ENCODE results near the gene MBOAT2.

Gene MBOAT2

DNA sequence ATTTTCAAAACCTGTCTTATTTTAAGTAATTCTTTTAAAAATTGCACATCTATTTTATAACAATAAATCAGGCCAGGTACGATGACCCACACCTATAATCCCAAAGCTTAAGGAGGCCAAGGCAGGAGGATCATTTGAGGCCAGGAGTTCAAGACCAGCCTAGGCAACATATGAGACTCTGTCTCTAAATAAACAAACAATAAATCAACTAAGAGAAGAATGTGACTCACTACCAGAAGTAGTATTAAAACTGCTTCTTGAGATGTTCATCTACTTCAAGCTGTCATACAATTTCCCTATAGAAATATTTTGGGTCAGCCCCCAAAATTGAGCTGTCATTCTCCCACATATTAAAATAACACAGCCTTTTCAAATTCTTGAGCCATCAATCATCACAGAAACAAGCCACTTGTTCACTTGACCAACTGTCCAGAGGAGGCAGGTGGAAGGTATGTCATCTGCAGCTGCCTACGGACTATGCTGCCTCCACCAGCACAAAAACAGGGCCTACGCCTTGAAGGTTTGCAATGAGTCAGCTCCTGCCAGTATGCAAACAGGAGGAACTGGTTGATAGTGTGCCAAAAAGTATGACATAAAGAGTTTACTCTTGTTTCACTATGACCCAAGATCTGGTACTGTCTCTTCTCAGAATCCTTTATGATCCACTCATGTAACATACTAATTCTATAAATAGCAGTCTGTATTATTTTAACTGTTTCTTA, 199.7 kb downstream of the MBOAT2 start:
- no peak overlapping the region for H3K4me2 ChIP-seq (ENCODE audit: insufficient read depth, low read length)

DNA sequence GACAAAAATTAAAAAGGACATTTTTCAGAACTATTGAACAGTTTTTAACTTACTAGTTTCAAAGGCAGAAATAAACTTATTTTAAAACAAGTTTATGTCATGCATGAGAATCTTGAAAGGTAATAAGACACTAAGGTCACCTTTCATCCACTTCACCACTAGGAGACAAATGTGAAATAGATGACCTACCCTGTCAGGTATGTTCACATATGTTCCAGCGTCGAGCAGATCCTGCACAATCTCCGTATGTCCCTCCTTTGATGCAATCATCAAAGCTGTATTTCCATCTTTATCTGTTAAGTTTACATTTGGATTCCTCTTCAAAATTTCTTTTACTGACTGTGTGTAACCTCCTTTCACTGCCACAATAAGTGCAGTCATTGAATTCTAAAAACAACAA, 200.7 kb downstream of the MBOAT2 start:
- Histone ChIP-seq H3K27ac (ENCODE audit: low read length) (no peak overlapping the region), H2AFZ (ENCODE audit: low read depth, low read length) (no peak overlapping the region), H3K4me1 (ENCODE audit: insufficient read depth, low read length) (no peaks in the 10 kb centered on the region), H3K27me3 (ENCODE audit: insufficient read depth, low read length, poor library complexity) (no peaks in the 10 kb centered on the region), H3K79me2 (ENCODE audit: insufficient read depth, low read length) (no peaks in the 10 kb centered on the region), H3K36me3 (ENCODE audit: insufficient read depth, low read length) (peaks cover 79% of the 10 kb centered on the region), H3K9me3 (ENCODE audit: insufficient read depth, low read length, severe bottlenecking) (no peaks in the 10 kb centered on the region), H4K20me1 (ENCODE audit: insufficient read depth, low read length) (no peaks in the 10 kb centered on the region), H3K4me3 (ENCODE audit: low read depth in 1 of 2, low read length in 2 of 2) (no peak overlapping the region), H3K4me2 (ENCODE audit: insufficient read depth, low read length) (no peak overlapping the region), H3K9ac (ENCODE audit: low read depth, low read length) (no peak overlapping the region)
- DNase-seq (no peak), ATAC-seq (ENCODE audit: insufficient read depth, low read depth) (no peak)
- TF ChIP-seq EZH2 (IDR thresholded peaks at IDR 0.05; ENCODE audit: borderline replicate concordance, low read depth, low read length, severe bottlenecking): no peak
- TF ChIP-seq CTCF (IDR thresholded peaks at IDR 0.05; ENCODE audit: borderline replicate concordance, extremely low read depth, low read length, poor library complexity, severe bottlenecking): no peak

More for the DNA sequence above, 199.7 kb downstream of the MBOAT2 start:
- Histone ChIP-seq H3K4me3 (ENCODE audit: low read depth in 1 of 2, low read length in 2 of 2) (no peak overlapping the region), H4K20me1 (ENCODE audit: insufficient read depth, low read length) (no peaks in the 10 kb centered on the region), H3K27me3 (ENCODE audit: insufficient read depth, low read length, poor library complexity) (no peaks in the 10 kb centered on the region), H3K79me2 (ENCODE audit: insufficient read depth, low read length) (no peaks in the 10 kb centered on the region), H3K36me3 (ENCODE audit: insufficient read depth, low read length) (peaks cover 73% of the 10 kb centered on the region), H2AFZ (ENCODE audit: low read depth, low read length) (no peak overlapping the region), H3K9me3 (ENCODE audit: insufficient read depth, low read length, severe bottlenecking) (no peaks in the 10 kb centered on the region), H3K9ac (ENCODE audit: low read depth, low read length) (no peak overlapping the region), H3K27ac (ENCODE audit: low read length) (no peak overlapping the region), H3K4me1 (ENCODE audit: insufficient read depth, low read length) (no peaks in the 10 kb centered on the region)
- ATAC-seq (ENCODE audit: insufficient read depth, low read depth) (no peak), DNase-seq (no peak)
- TF ChIP-seq EZH2 (IDR thresholded peaks at IDR 0.05; ENCODE audit: borderline replicate concordance, low read depth, low read length, severe bottlenecking) (no peak), CTCF (IDR thresholded peaks at IDR 0.05; ENCODE audit: borderline replicate concordance, extremely low read depth, low read length, poor library complexity, severe bottlenecking) (no peak)
